CD14-positive monocyte (primary cell): Measurements from ENCODE around the gene COTL1. TPM values are rescaled to one million over a fixed set of nuclear protein-coding genes. Genes with fewer than 3 reads are reported as not detected.

Experiments
- DNase-seq, 3 donors: peaks; one replicate each; pipeline ENCODE4 v3.0.0-alpha.2; 2011 to 2022
- H2AFZ ChIP-seq: 2 replicates; pipeline ENCODE4 v1.6.0; 2012; ENCODE audit warnings: mild to moderate bottlenecking, low read depth, low read length, inconsistent platforms; ENCODE audit not compliant: insufficient read depth, poor library complexity, severe bottlenecking
- H3K27ac ChIP-seq, 2 donors: 1 replicate in 1 of 2; 2 replicates in 1 of 2; pipeline ENCODE4 v1.5.1; 2012 to 2013; ENCODE audit warnings: low read length in 2 of 2, control low read depth in 1 of 2, inconsistent platforms in 1 of 2, low read depth in 1 of 2, mild to moderate bottlenecking in 1 of 2
- H3K27me3 ChIP-seq, 2 donors: one replicate each; pipeline versions ENCODE4 v1.6.0 to v1.6.1; 2011 to 2013; ENCODE audit warnings: low read length in 2 of 2; ENCODE audit not compliant: control insufficient read depth in 2 of 2, insufficient read depth in 2 of 2
- H3K36me3 ChIP-seq, 2 donors: replicated peaks in 1 of 2; 1 replicate in 1 of 2; 2 replicates in 1 of 2; pipeline versions ENCODE4 v1.5.1 to v1.6.1; 2012 to 2013; ENCODE audit warnings: low read length in 2 of 2, control low read depth in 1 of 2, inconsistent platforms in 1 of 2, mild to moderate bottlenecking in 1 of 2; ENCODE audit not compliant: insufficient read depth in 2 of 2, control insufficient read depth in 1 of 2
- H3K4me1 ChIP-seq, 2 donors: 1 replicate in 1 of 2; 2 replicates in 1 of 2; pipeline versions ENCODE4 v1.5.1 to v1.6.1; 2012 to 2013; ENCODE audit warnings: low read length in 2 of 2, control low read depth in 1 of 2, inconsistent platforms in 1 of 2, mild to moderate bottlenecking in 1 of 2, moderate library complexity in 1 of 2; ENCODE audit not compliant: insufficient read depth in 2 of 2, control insufficient read depth in 1 of 2
- H3K4me2 ChIP-seq: replicated peaks from 2 replicates; pipeline ENCODE3; 2012; ENCODE audit warnings: low read length, moderate library complexity, mild to moderate bottlenecking; ENCODE audit not compliant: poor library complexity, severe bottlenecking; ENCODE audit errors: extremely low read depth
- H3K4me3 ChIP-seq, 3 experiments: fragments of 200-600 bp in 1 of 3; sonication (generic) in 1 of 3; replicated peaks in 1 of 3; 1 replicate in 2 of 3; 2 replicates in 1 of 3; pipeline ENCODE4 v1.5.1; 2011 to 2013; ENCODE audit warnings: low read length in 3 of 3, mild to moderate bottlenecking in 3 of 3, control low read depth in 2 of 3, low read depth in 2 of 3, inconsistent platforms in 1 of 3, moderate library complexity in 1 of 3
- H3K79me2 ChIP-seq: 2 replicates; pipeline ENCODE4 v1.6.0; 2012; ENCODE audit warnings: mild to moderate bottlenecking, control low read depth, inconsistent platforms, low read length, moderate library complexity; ENCODE audit not compliant: insufficient read depth
- H3K9ac ChIP-seq: 2 replicates; pipeline ENCODE4 v1.6.0; 2017; ENCODE audit warnings: low read length, mild to moderate bottlenecking; ENCODE audit not compliant: insufficient read depth, poor library complexity, severe bottlenecking
- H3K9me3 ChIP-seq, 2 donors: replicated peaks in 1 of 2; 1 replicate in 1 of 2; 2 replicates in 1 of 2; pipeline versions ENCODE4 v1.5.1 to v1.6.1; 2012 to 2013; ENCODE audit warnings: low read length in 2 of 2, control low read depth in 1 of 2; ENCODE audit not compliant: control insufficient read depth in 1 of 2, insufficient read depth in 1 of 2
- H4K20me1 ChIP-seq: 2 replicates; pipeline ENCODE4 v1.6.0; 2012; ENCODE audit warnings: mild to moderate bottlenecking, low read length, control low read depth, moderate library complexity; ENCODE audit not compliant: insufficient read depth
- H3K27ac Mint-ChIP-seq, 7 donors: one replicate each; pipeline ENCODE4 v1.8.0; 2020; ENCODE audit warnings: mild to moderate bottlenecking in 7 of 7, mixed read lengths in 7 of 7, moderate library complexity in 6 of 7, inconsistent platforms in 2 of 7
- H3K27me3 Mint-ChIP-seq, 3 donors: one replicate each; pipeline ENCODE4 v1.8.0; 2021 to 2022; ENCODE audit warnings: low read depth in 3 of 3, mild to moderate bottlenecking in 3 of 3, mixed read lengths in 3 of 3, moderate library complexity in 3 of 3, inconsistent platforms in 1 of 3
- H3K36me3 Mint-ChIP-seq, 2 donors: one replicate each; pipeline ENCODE4 v1.8.0; 2020; ENCODE audit warnings: mixed read lengths in 2 of 2, inconsistent platforms in 1 of 2, mild to moderate bottlenecking in 1 of 2
- H3K4me1 Mint-ChIP-seq: one replicate; pipeline ENCODE4 v1.8.0; 2020; ENCODE audit warnings: mild to moderate bottlenecking, mixed read lengths
- H3K4me3 Mint-ChIP-seq, 2 donors: one replicate each; pipeline ENCODE4 v1.8.0; 2020; ENCODE audit warnings: mild to moderate bottlenecking in 2 of 2, mixed read lengths in 2 of 2, moderate library complexity in 1 of 2
- H3K9me3 Mint-ChIP-seq, 7 donors: one replicate each; pipeline ENCODE4 v1.8.0; 2020 to 2022; ENCODE audit warnings: mixed read lengths in 7 of 7, mild to moderate bottlenecking in 6 of 7, moderate library complexity in 6 of 7, inconsistent platforms in 2 of 7
- WGBS: methylation state at CpG from one replicate; pipeline ENCODE4 v1.1.5; 2013; ENCODE audit warnings: missing lambda C conversion rate; ENCODE audit not compliant: insufficient coverage; 5-methylcytosine and 5-hydroxymethylcytosine counted together
- intact Hi-C, 2 donors: fragments of 100-400 bp; cut with micrococcal nuclease; formaldehyde crosslinking; loops; one replicate each; pipeline versions ENCODE4 v1.15.0 to v1.15.1; 2023
- polyA plus RNA-seq, 3 donors: library from polyadenylated mRNA; depleted of rRNA in 1 of 3; unstranded in 2 of 3; stranded (reverse) in 1 of 3; fragments of 300-500 nt in 2 of 3; fragments of >200 nt in 1 of 3; fragmentation: Illumina TruSeq in 2 of 3; gene quantifications; 1 replicate in 2 of 3; 2 replicates in 1 of 3; pipeline ENCODE4 v1.2.3, GENCODE V29; 2012 to 2021
- TF ChIP-seq, protein P1 (sequence below): fragments of 200-600 bp; IDR thresholded peaks from one replicate; pipeline ENCODE4 v1.8.0; 2022; ENCODE audit warnings: antibody characterized with exemption, mild to moderate bottlenecking

COTL1 gene
- polyA plus RNA-seq, 3 donors = 648 to 1,843 (median 1,643) TPM

DNA sequence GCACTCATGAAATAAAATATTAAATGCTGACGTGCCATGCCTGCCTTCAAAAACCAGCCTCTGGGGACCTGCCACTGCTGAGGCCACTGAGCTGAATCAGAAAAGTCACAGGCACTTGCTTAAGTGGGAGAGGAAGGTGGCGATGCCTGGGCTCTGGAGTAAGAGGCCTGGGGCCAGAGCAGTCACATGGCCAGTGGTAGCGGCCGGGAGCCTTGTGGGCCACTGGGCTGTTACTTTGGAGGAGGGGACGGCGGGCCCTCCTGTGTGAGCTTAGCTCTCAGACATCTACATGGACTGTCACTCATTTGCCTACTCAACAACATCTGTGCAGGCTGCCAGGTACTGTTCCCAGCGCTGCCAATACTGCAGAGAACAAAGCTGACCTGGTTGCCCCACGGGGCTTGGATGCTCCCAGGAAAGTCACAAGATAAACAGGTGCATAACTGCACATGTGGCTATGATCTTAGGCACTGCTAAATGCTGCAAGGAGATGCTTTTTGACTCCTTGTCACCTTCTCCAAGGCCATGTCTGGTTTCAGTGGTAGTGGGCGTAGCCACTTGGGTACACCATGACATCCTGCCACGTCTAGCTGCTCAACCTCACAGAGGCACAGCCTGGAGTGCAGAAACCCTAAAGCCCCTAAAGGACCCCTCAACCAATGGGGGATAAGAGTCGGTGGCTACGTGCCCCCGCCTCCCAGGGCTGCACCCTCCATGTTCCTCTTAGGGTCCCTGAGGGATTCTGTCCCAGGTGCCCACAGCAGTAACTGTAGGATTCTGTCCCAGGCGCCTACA is 11.6 kb downstream of the COTL1 start:
- TF ChIP-seq, protein P1, sequence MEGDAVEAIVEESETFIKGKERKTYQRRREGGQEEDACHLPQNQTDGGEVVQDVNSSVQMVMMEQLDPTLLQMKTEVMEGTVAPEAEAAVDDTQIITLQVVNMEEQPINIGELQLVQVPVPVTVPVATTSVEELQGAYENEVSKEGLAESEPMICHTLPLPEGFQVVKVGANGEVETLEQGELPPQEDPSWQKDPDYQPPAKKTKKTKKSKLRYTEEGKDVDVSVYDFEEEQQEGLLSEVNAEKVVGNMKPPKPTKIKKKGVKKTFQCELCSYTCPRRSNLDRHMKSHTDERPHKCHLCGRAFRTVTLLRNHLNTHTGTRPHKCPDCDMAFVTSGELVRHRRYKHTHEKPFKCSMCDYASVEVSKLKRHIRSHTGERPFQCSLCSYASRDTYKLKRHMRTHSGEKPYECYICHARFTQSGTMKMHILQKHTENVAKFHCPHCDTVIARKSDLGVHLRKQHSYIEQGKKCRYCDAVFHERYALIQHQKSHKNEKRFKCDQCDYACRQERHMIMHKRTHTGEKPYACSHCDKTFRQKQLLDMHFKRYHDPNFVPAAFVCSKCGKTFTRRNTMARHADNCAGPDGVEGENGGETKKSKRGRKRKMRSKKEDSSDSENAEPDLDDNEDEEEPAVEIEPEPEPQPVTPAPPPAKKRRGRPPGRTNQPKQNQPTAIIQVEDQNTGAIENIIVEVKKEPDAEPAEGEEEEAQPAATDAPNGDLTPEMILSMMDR = no peak
- H3K4me3 ChIP-seq = peak overlapping the region in 1 of 3 experiments; percentile 59
- H3K27ac ChIP-seq = peak overlapping the region; percentile 99
- no peak overlapping the region for H3K9ac ChIP-seq
- peaks cover 15 to 23% of the 10 kb centered on the region in 2 donors for H3K9me3 ChIP-seq
- H3K79me2 ChIP-seq = peaks cover 95% of the 10 kb centered on the region
- H4K20me1 ChIP-seq = peaks cover 58% of the 10 kb centered on the region
- Mint-ChIP-seq H3K27me3 (peaks cover 0 to 7% (median 0%) of the 10 kb centered on the region in 3 donors), H3K4me1 (peaks cover 94% of the 10 kb centered on the region), H3K27ac (peak overlapping the region; percentile 95 to 100 (median 98)), H3K4me3 (no peak overlapping the region), H3K36me3 (peaks cover 76 to 89% of the 10 kb centered on the region in 2 donors), H3K9me3 (peaks cover 21 to 37% (median 27%) of the 10 kb centered on the region in 7 donors)
- H3K4me2 ChIP-seq = peak overlapping the region; percentile 47
- H2AFZ ChIP-seq = no peak overlapping the region
- DNase-seq = peak in 1 of 3 donors; percentile 25
- intact Hi-C loops = no loop called here
- no peaks in the 10 kb centered on the region for H3K27me3 ChIP-seq
- peaks cover 43 to 58% of the 10 kb centered on the region in 2 donors for H3K36me3 ChIP-seq
- H3K4me1 ChIP-seq = peaks cover 97 to 98% of the 10 kb centered on the region in 2 donors
- WGBS = 95% methylated on average over 9 of the region's 14 CpGs

DNA sequence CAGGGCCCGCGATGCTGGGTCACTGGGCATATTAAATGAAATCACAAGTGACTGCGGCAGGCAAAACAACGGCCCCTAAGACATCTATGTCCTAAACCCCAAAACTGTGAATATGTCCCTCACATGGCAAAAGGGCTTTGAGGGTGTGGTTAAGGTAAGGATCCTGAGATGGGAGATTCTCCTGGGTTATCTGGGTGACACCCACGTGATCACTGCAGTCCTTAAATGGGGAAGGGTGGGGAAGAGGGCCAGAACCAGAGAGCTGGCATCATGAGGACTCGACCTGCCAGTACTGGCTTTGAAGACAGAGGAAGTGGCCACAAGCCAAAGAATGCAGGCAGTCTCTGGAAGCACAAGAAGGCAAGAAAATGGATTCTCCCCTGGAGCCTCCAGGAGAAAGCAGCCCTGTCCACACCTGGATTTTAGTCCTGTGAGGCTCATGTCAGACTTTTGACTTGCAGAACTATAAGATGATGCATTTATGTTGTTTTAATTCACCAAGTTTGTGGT is 12.5 kb downstream of the COTL1 start:
- peaks cover 15 to 28% (median 22%) of the 10 kb centered on the region in 7 donors for H3K9me3 Mint-ChIP-seq
- whole genome bisulfite sequencing = 27% methylated on average over 1 of the region's 6 CpGs
- DNase-seq = no peak
- Histone ChIP-seq H2AFZ (no peak overlapping the region), H3K36me3 (peaks cover 36 to 50% of the 10 kb centered on the region in 2 donors), H3K27ac (peak overlapping the region; percentile 99), H3K27me3 (no peaks in the 10 kb centered on the region), H4K20me1 (peaks cover 56% of the 10 kb centered on the region), H3K9ac (peak overlapping the region; percentile 32), H3K4me3 (peak overlapping the region in 1 of 3 experiments; percentile 59), H3K79me2 (peaks cover 94% of the 10 kb centered on the region), H3K9me3 (peaks cover 7 to 17% of the 10 kb centered on the region in 2 donors), H3K4me2 (peak overlapping the region; percentile 52), H3K4me1 (peaks cover 97 to 98% of the 10 kb centered on the region in 2 donors)
- H3K4me1 Mint-ChIP-seq = peaks cover 94% of the 10 kb centered on the region
- peaks cover 0 to 7% (median 0%) of the 10 kb centered on the region in 3 donors for H3K27me3 Mint-ChIP-seq
- intact Hi-C loops = no loop called here
- TF ChIP-seq, protein P1 = no peak
- H3K36me3 Mint-ChIP-seq = peaks cover 73 to 84% of the 10 kb centered on the region in 2 donors
- peak overlapping the region; percentile 95 to 100 (median 100) for H3K27ac Mint-ChIP-seq
- H3K4me3 Mint-ChIP-seq = no peak overlapping the region
